ENCODE results near the gene IRS2. TPM values are rescaled to one million over a fixed set of nuclear protein-coding genes. Genes with fewer than 3 reads are reported as not detected.

IRS2 gene
- total and polyA plus RNA-seq, 2 donors (not counting 3 experiments of a cell fraction or from before 2014, with no cell fraction given), result 1.6 to 4.4 TPM

DNA sequence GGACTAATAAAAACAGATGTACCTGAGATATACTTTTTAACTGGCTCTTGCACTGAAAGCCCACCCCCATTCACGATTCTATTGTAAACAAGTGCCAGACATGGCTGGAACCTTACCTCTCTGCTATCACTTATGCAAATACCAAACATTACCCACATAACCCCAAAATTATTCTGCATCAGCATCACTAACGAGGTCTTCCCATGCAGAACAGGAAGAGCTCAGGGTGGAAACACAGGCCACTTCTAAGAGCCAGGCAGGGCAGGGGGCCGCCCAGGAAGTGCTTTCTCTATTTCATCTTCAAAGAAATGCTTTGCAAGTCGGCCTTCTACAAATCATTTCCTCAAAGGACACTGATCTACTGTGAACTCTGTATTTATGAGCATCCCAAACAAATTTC is 7.3 kb downstream of the IRS2 start:
- Histone ChIP-seq H3K27ac (ENCODE audit: insufficient read depth, low read depth, low read length) (no peak overlapping the region), H3K4me2 (ENCODE audit: insufficient read depth, low read length) (no peak overlapping the region), H3K9ac (replicated peaks; ENCODE audit: extremely low read depth, insufficient read depth, low read length) (no peak overlapping the region), H3K4me3 (replicated peaks in 1 of 3; ENCODE audit: insufficient read depth in 1 of 3, low read depth in 1 of 3, low read length in 3 of 3) (no peak overlapping the region), H3K79me2 (ENCODE audit: control insufficient read depth, insufficient read depth, low read length) (peaks cover 4% of the 10 kb centered on the region), H2AFZ (ENCODE audit: low read depth, low read length) (no peak overlapping the region), H3K9me3 (replicated peaks; ENCODE audit: control insufficient read depth, insufficient read depth, low read length) (no peaks in the 10 kb centered on the region), H4K20me1 (replicated peaks; ENCODE audit: control insufficient read depth, extremely low read depth, insufficient read depth, low read length) (no peaks in the 10 kb centered on the region), H3K36me3 (ENCODE audit: control insufficient read depth in 2 of 2, extremely low read depth in 1 of 2, insufficient read depth in 2 of 2, low read length in 2 of 2) (peaks cover 0 to 4% of the 10 kb centered on the region in 2 experiments), H3K27me3 (ENCODE audit: control insufficient read depth in 2 of 2, insufficient read depth in 2 of 2, low read length in 2 of 2) (no peaks in the 10 kb centered on the region), H3K4me1 (ENCODE audit: control insufficient read depth, extremely low read depth, insufficient read depth, low read length) (peaks cover 6% of the 10 kb centered on the region), H3K9me1 (replicated peaks; ENCODE audit: control insufficient read depth, extremely low read depth, insufficient read depth, low read length) (no peaks in the 10 kb centered on the region)
- dilution Hi-C loops (cut with MboI; ENCODE audit: extremely low pct_ligation_motif_present, low sequenced_read_pairs) (no loop called here), intact Hi-C loops (cut with micrococcal nuclease) (no loop called here)
- DNase-seq (ENCODE audit: low read depth, low spot score) (no peak), FAIRE-seq (no peak)
- POLR2A ChIA-PET, result no interaction called here
- no TSS peak for BruUV-seq (replicated peaks)
- CTCF ChIA-PET, result interaction anchor here (2.1 kb wide), 1 partner anchor 634 kb away, joined by 11 read pairs; no protein-coding TSS in a partner anchor
- TF ChIP-seq FOS (IDR thresholded peaks at IDR 0.05; ENCODE audit: borderline replicate concordance, insufficient read depth, low read length), result no peak
- no peak for TF ChIP-seq JUN (IDR thresholded peaks at IDR 0.05; ENCODE audit: borderline replicate concordance, insufficient read depth, insufficient read length, low read depth)
- no peak for TF ChIP-seq GATA2 (IDR thresholded peaks at IDR 0.05; ENCODE audit: insufficient read depth, insufficient read length, low read depth, low read length)
- TF ChIP-seq, protein P1, sequence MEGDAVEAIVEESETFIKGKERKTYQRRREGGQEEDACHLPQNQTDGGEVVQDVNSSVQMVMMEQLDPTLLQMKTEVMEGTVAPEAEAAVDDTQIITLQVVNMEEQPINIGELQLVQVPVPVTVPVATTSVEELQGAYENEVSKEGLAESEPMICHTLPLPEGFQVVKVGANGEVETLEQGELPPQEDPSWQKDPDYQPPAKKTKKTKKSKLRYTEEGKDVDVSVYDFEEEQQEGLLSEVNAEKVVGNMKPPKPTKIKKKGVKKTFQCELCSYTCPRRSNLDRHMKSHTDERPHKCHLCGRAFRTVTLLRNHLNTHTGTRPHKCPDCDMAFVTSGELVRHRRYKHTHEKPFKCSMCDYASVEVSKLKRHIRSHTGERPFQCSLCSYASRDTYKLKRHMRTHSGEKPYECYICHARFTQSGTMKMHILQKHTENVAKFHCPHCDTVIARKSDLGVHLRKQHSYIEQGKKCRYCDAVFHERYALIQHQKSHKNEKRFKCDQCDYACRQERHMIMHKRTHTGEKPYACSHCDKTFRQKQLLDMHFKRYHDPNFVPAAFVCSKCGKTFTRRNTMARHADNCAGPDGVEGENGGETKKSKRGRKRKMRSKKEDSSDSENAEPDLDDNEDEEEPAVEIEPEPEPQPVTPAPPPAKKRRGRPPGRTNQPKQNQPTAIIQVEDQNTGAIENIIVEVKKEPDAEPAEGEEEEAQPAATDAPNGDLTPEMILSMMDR (IDR thresholded peaks at IDR 0.05; ENCODE audit: extremely low read depth in 1 of 2, insufficient read depth in 1 of 2, low read depth in 1 of 2, low read length in 2 of 2), result no peak
- TF ChIP-seq POLR2A (IDR thresholded peaks at IDR 0.05; ENCODE audit: low read depth, low read length), result no peak
- no peak for TF ChIP-seq MYC (IDR thresholded peaks at IDR 0.05; ENCODE audit: low read depth, low read length)
- no peak for TF ChIP-seq POLR2AphosphoS5 (IDR thresholded peaks at IDR 0.05; ENCODE audit: insufficient read depth, low read depth, low read length)
- no peak for TF ChIP-seq EZH2 (IDR thresholded peaks at IDR 0.05; ENCODE audit: borderline replicate concordance, low read depth, low read length, severe bottlenecking)
- TF ChIP-seq, protein P2, sequence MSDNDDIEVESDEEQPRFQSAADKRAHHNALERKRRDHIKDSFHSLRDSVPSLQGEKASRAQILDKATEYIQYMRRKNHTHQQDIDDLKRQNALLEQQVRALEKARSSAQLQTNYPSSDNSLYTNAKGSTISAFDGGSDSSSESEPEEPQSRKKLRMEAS (IDR thresholded peaks at IDR 0.05; ENCODE audit: insufficient read depth, insufficient read length), result no peak
